ENCODE measurements around the gene RRM2. TPM values are rescaled to one million over a fixed set of nuclear protein-coding genes. Genes with fewer than 3 reads are reported as not detected.

RRM2 gene
- total and polyA plus RNA-seq, 2 experiments from 2014 or later: 108 to 119 TPM

- H4K20me1 ChIP-seq (replicated peaks; ENCODE audit: insufficient read depth): no peaks in the 10 kb centered on the region
- H3K27ac Mint-ChIP-seq: no peak overlapping the region
- no peak overlapping the region for H3K4me3 ChIP-seq
- H3K4me3 Mint-ChIP-seq: no peak overlapping the region
- peaks cover 15% of the 10 kb centered on the region for H3K27me3 ChIP-seq (ENCODE audit: insufficient read depth)
- H2AFZ ChIP-seq: no peak overlapping the region
- ATAC-seq: no peak
- H3K27ac ChIP-seq (ENCODE audit: low read depth): no peak overlapping the region
- H3K36me3 Mint-ChIP-seq (ENCODE audit: low read depth): no peaks in the 10 kb centered on the region; the same call in 2 of the 3 replicates
- peaks cover 21% of the 10 kb centered on the region for H3K4me1 Mint-ChIP-seq
- no peaks in the 10 kb centered on the region for H3K79me2 ChIP-seq (replicated peaks; ENCODE audit: insufficient read depth)
- H3K27me3 Mint-ChIP-seq (ENCODE audit: insufficient read depth, low read depth, poor library complexity): peaks cover 20% of the 10 kb centered on the region
- peaks cover 5% of the 10 kb centered on the region for H3K4me1 ChIP-seq (ENCODE audit: insufficient read depth)
- no peak for DNase-seq (ENCODE audit: low spot score)
- no peaks in the 10 kb centered on the region for H3F3A ChIP-seq (replicated peaks; ENCODE audit: low read depth)
- no peaks in the 10 kb centered on the region for H3K9me2 ChIP-seq (ENCODE audit: insufficient read depth)
- H3K36me3 ChIP-seq (ENCODE audit: insufficient read depth): no peaks in the 10 kb centered on the region
- TF ChIP-seq CREB1 (CRISPR knock-in tag; IDR thresholded peaks at IDR 0.05; ENCODE audit: low read depth): no peak
- no peak for TF ChIP-seq ETS1 (IDR thresholded peaks at IDR 0.05)
- no peak for TF ChIP-seq ZNF114 (CRISPR knock-in tag; IDR thresholded peaks at IDR 0.05)
- TF ChIP-seq STAT1 (IDR thresholded peaks at IDR 0.05; ENCODE audit: unreplicated experiment): no peak
- no peak for TF ChIP-seq JUNB (IDR thresholded peaks at IDR 0.05; ENCODE audit: unreplicated experiment)
- TF ChIP-seq ZNF331 (CRISPR knock-in tag; IDR thresholded peaks at IDR 0.05; ENCODE audit: low read depth): no peak
- TF ChIP-seq REST (IDR thresholded peaks at IDR 0.05; ENCODE audit: unreplicated experiment): no peak
- TF ChIP-seq EZH2 (IDR thresholded peaks at IDR 0.05; ENCODE audit: low read depth, unreplicated experiment): no peak
- no peak for TF ChIP-seq EZH2phosphoT487 (IDR thresholded peaks at IDR 0.05; ENCODE audit: unreplicated experiment)
- TF ChIP-seq ZNF462 (CRISPR knock-in tag; IDR thresholded peaks at IDR 0.05): no peak
- no peak for TF ChIP-seq CTCF (conservative IDR thresholded peaks at IDR 0.05; ENCODE audit: low read depth in 2 of 2)
- no peaks in the 10 kb centered on the region for H3K9me3 Mint-ChIP-seq
- H3K4me2 ChIP-seq: no peak overlapping the region
Measured at GRCh38 chr2:10085668-10086059, 36.9 kb upstream of the RRM2 start.
